Measurements from ENCODE around the gene CALML3. TPM values are rescaled to one million over a fixed set of nuclear protein-coding genes. Genes with fewer than 3 reads are reported as not detected.

The CALML3 gene
- total and polyA plus RNA-seq, 12 donors: 0.04 TPM; not detected in 11

- Histone ChIP-seq H3K27me3 (peaks cover 0 to 12% (median 0%) of the 10 kb centered on the region in 7 donors), H3K27ac (no peak overlapping the region), H3K4me3 (no peak overlapping the region), H3K9me3 (no peaks in the 10 kb centered on the region), H3K36me3 (no peaks in the 10 kb centered on the region), H3K4me1 (no peaks in the 10 kb centered on the region)
- ATAC-seq (no peak), DNase-seq (no peak)
- intact Hi-C loops (cut with DNase I): no loop called here
- TF ChIP-seq, protein P1, sequence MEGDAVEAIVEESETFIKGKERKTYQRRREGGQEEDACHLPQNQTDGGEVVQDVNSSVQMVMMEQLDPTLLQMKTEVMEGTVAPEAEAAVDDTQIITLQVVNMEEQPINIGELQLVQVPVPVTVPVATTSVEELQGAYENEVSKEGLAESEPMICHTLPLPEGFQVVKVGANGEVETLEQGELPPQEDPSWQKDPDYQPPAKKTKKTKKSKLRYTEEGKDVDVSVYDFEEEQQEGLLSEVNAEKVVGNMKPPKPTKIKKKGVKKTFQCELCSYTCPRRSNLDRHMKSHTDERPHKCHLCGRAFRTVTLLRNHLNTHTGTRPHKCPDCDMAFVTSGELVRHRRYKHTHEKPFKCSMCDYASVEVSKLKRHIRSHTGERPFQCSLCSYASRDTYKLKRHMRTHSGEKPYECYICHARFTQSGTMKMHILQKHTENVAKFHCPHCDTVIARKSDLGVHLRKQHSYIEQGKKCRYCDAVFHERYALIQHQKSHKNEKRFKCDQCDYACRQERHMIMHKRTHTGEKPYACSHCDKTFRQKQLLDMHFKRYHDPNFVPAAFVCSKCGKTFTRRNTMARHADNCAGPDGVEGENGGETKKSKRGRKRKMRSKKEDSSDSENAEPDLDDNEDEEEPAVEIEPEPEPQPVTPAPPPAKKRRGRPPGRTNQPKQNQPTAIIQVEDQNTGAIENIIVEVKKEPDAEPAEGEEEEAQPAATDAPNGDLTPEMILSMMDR (IDR thresholded peaks at IDR 0.05): no peak
- WGBS, 2 donors: 78 to 79% methylated on average over 16 of the region's 16 CpGs
Observed at GRCh38 chr10:5510281-5511072, 14.3 kb upstream of the CALML3 start.

DNA sequence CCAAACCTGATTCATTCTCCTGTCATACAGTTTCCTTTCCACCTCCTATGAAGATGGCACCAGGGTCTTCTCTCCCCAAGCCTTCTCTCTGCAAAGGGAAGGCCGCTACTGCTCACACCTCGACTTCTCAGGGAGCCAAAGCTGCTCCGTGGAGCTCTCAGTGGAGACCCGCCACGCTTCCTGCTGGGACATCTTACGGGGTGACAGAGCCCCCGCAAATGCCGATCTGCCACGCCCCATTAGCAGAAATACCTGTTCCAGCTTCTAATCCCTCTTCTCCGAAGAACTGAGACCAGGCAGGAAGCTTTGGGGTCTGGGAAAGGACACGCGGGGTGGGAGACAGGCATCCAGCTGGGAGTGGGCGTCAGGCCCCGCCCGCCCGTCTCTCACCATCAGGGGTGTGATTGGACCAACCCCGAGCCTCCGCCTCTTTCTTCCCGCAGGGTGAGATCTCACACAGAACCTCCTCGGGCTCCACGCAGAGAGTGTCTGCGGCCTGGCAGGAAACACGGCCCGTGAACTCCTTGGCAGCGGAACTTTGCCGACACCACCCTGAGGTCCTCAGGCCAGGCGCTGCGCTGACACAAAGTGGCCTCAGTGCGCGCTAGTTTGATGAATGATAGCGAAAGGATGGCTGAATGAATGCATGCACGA is 13.4 kb upstream of the CALML3 start:
- H3K4me3 ChIP-seq: no peak overlapping the region
- H3K4me1 ChIP-seq: no peaks in the 10 kb centered on the region
- WGBS, 2 donors: 86 to 88% methylated on average over 32 of the region's 32 CpGs
- no peak overlapping the region for H3K27ac ChIP-seq
- no peaks in the 10 kb centered on the region for H3K36me3 ChIP-seq
- no peak for DNase-seq
- no peaks in the 10 kb centered on the region for H3K9me3 ChIP-seq
- peaks cover 0 to 12% (median 0%) of the 10 kb centered on the region in 7 donors for H3K27me3 ChIP-seq
- intact Hi-C loops (cut with DNase I): no loop called here
- no peak for ATAC-seq
- TF ChIP-seq, protein P1 (IDR thresholded peaks at IDR 0.05): no peak

DNA sequence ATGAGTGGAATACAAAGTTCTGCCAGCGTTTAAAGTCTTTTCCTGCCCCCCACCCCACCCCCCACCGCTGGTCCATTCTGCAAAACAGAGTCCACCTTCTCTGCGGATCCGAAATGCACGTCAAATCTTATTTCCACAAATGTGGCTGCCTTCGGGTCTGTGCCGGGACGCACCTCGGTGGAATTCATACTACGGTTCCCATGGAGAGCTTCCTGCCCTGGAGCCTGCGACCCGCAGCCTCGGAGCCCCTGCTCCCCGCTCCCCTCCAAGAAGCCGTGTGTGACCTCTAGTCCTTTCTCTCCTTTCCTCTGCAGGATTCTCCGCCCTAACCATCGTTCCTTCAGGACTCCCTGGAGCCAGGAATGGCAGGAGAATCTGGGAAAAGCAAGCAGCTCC is 12.9 kb upstream of the CALML3 start:
- no peak for DNase-seq
- peaks cover 0 to 12% (median 0%) of the 10 kb centered on the region in 7 donors for H3K27me3 ChIP-seq
- no peaks in the 10 kb centered on the region for H3K9me3 ChIP-seq
- intact Hi-C loops (cut with DNase I): no loop called here
- TF ChIP-seq, protein P1 (IDR thresholded peaks at IDR 0.05): no peak
- no peaks in the 10 kb centered on the region for H3K4me1 ChIP-seq
- no peak overlapping the region for H3K4me3 ChIP-seq
- no peaks in the 10 kb centered on the region for H3K36me3 ChIP-seq
- H3K27ac ChIP-seq: no peak overlapping the region
- ATAC-seq: no peak
- WGBS, 2 donors: 88 to 89% methylated on average over 17 of the region's 17 CpGs

DNA sequence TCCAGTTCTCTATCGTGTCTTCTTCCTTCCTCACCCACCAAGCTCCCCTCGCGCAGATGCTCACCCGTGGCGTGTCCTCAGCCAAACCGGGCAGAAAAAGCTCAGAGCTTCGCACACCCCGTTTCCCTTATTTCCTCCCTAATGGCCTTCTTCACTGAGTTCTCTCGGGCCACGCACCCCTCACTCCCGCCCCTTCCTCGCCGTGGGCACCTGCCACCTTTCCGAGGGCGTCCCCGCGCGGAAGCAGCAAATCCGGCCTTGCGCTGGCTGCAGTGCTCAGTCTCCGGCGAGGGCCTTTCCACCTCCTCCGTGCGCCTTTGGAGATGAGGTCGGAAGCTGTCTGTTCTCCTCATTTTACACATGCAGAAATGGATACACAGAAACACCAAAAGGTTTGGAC is 12.4 kb upstream of the CALML3 start:
- H3K4me3 ChIP-seq: no peak overlapping the region
- H3K4me1 ChIP-seq: no peaks in the 10 kb centered on the region
- no peak for DNase-seq
- H3K36me3 ChIP-seq: no peaks in the 10 kb centered on the region
- H3K9me3 ChIP-seq: no peaks in the 10 kb centered on the region
- no peak overlapping the region for H3K27ac ChIP-seq
- TF ChIP-seq, protein P1 (IDR thresholded peaks at IDR 0.05): no peak
- ATAC-seq: no peak
- intact Hi-C loops (cut with DNase I): no loop called here
- H3K27me3 ChIP-seq: peaks cover 0 to 12% (median 0%) of the 10 kb centered on the region in 7 donors
- WGBS, 2 donors: 91 to 93% methylated on average over 25 of the region's 25 CpGs

Data from heart right ventricle (tissue), 16 donors.